ENCODE data around the gene SECTM1.

DNA sequence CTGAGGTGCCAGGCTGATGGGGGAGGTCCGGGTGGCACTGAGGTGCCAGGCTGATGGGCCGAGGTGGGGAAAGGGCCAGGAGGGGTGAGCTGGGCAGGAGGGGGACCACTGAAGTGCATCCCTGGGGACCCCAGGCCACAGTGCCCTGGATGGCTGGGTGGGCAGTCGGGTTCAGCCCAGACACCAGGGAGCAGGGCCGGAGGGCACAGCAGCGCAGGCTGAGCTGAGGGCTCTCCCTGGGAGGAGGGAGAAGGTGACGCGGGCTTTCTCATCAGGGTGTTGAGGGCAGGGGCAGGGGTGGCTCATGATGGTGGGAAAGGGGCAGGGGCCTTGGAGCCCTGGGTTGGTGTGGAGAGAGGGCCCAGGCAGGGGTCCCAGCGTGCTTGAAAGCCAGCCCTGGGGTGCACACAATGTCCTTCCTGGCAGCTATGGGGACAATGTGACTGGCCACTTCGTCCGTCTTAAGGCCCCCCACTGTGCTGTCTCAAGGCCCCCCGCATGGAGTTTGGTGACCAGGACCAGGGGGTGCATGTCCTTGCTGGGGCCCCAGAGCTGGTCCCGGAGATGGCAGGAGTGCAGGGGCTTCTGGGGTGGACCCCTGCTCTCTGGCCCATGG is 32.2 kb downstream of the SECTM1 start:
- no peak for TF ChIP-seq EZH2phosphoT487 (IDR thresholded peaks at IDR 0.05; ENCODE audit: insufficient read depth, low read depth)
- TF ChIP-seq EZH2 (IDR thresholded peaks at IDR 0.05; ENCODE audit: insufficient read depth, poor library complexity, severe bottlenecking), result no peak

Data from GM23248 (cell line).